Ishikawa (cell line): Measurements from ENCODE around the gene WNK2.

ENCODE experiments used
- CEBPB ChIP-seq: IDR thresholded peaks from 2 replicates; pipeline ENCODE4 v1.6.1; 2012
- CREB1 ChIP-seq: IDR thresholded peaks from 2 replicates; pipeline ENCODE4 v1.6.1; 2012; ENCODE audit warnings: low read depth
- EGR1 ChIP-seq: IDR thresholded peaks from 2 replicates; pipeline ENCODE4 v1.6.1; 2012
- EP300 ChIP-seq: IDR thresholded peaks from 2 replicates; pipeline ENCODE4 v1.6.1; 2012; ENCODE audit warnings: borderline replicate concordance
- FOXM1 ChIP-seq: IDR thresholded peaks from 2 replicates; pipeline ENCODE4 v1.6.1; 2012; ENCODE audit warnings: low read depth, borderline replicate concordance
- NFIC ChIP-seq: IDR thresholded peaks from 2 replicates; pipeline ENCODE4 v1.6.1; 2012
- RAD21 ChIP-seq: IDR thresholded peaks from 2 replicates; pipeline ENCODE4 v1.6.1; 2012; ENCODE audit warnings: low read depth
- REST ChIP-seq: IDR thresholded peaks from 2 replicates; pipeline ENCODE4 v1.6.1; 2012; ENCODE audit warnings: low read depth, mild to moderate bottlenecking
- TAF1 ChIP-seq: IDR thresholded peaks from 2 replicates; pipeline ENCODE4 v1.6.1; 2012; ENCODE audit warnings: low read depth, mild to moderate bottlenecking
- TCF12 ChIP-seq: IDR thresholded peaks from 2 replicates; pipeline ENCODE4 v1.6.1; 2012; ENCODE audit warnings: low read depth
- TEAD4 ChIP-seq: IDR thresholded peaks from 2 replicates; pipeline ENCODE4 v1.6.1; 2012
- USF1 ChIP-seq: IDR thresholded peaks from 2 replicates; pipeline ENCODE4 v1.6.1; 2012
- YY1 ChIP-seq: IDR thresholded peaks from 2 replicates; pipeline ENCODE4 v1.6.1; 2012; ENCODE audit warnings: low read depth
- ZBTB7A ChIP-seq: IDR thresholded peaks from 2 replicates; pipeline ENCODE4 v1.6.1; 2012; ENCODE audit warnings: low read depth
- TF ChIP-seq, protein P1 (sequence below): IDR thresholded peaks from 2 replicates; pipeline ENCODE4 v1.6.1; 2012

The WNK2 gene

GRCh38 chr9:93324191-93324834 lies 140.4 kb downstream of the WNK2 start:
- TF ChIP-seq TAF1: no peak
- TF ChIP-seq RAD21: no peak
- TF ChIP-seq NFIC: no peak
- TF ChIP-seq, protein P1, sequence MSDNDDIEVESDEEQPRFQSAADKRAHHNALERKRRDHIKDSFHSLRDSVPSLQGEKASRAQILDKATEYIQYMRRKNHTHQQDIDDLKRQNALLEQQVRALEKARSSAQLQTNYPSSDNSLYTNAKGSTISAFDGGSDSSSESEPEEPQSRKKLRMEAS: no peak
- TF ChIP-seq YY1: no peak
- no peak for TF ChIP-seq CREB1
- no peak for TF ChIP-seq ZBTB7A
- TF ChIP-seq REST: no peak
- no peak for TF ChIP-seq CEBPB
- no peak for TF ChIP-seq FOXM1
- TF ChIP-seq USF1: no peak
- TF ChIP-seq TCF12: no peak
- no peak for TF ChIP-seq EP300
- TF ChIP-seq EGR1: no peak

- TF ChIP-seq EGR1: no peak
- no peak for TF ChIP-seq CEBPB
These were observed 141.5 kb downstream of the WNK2 start for GRCh38 chr9:93325307-93326035.

- TF ChIP-seq ZBTB7A (no peak), REST (no peak), TCF12 (no peak), YY1 (no peak), FOXM1 (no peak), CEBPB (no peak), TAF1 (no peak), USF1 (no peak), EP300 (no peak), RAD21 (no peak), TEAD4 (no peak), NFIC (no peak), CREB1 (no peak), EGR1 (no peak)
- TF ChIP-seq, protein P1: no peak
These were observed 142.1 kb downstream of the WNK2 start for GRCh38 chr9:93326056-93326455.

GRCh38 chr9:93326654-93327053 lies 142.7 kb downstream of the WNK2 start:
- TF ChIP-seq, protein P1: no peak
- TF ChIP-seq FOXM1 (no peak), ZBTB7A (no peak), TAF1 (no peak), CREB1 (no peak), TEAD4 (no peak), USF1 (no peak), EP300 (no peak), EGR1 (no peak), TCF12 (no peak), REST (no peak), YY1 (no peak), NFIC (no peak), RAD21 (no peak)
